HG02642 (cell line): ENCODE results near the gene COL1A2.

Experiments used
- ATAC-seq: cut with Tn5 transposase; IDR thresholded peaks from one replicate; pipeline ENCODE4 v1.9.1; 2021; ENCODE audit warnings: mild to moderate bottlenecking; ENCODE audit not compliant: unreplicated experiment, poor library complexity

The COL1A2 gene

DNA sequence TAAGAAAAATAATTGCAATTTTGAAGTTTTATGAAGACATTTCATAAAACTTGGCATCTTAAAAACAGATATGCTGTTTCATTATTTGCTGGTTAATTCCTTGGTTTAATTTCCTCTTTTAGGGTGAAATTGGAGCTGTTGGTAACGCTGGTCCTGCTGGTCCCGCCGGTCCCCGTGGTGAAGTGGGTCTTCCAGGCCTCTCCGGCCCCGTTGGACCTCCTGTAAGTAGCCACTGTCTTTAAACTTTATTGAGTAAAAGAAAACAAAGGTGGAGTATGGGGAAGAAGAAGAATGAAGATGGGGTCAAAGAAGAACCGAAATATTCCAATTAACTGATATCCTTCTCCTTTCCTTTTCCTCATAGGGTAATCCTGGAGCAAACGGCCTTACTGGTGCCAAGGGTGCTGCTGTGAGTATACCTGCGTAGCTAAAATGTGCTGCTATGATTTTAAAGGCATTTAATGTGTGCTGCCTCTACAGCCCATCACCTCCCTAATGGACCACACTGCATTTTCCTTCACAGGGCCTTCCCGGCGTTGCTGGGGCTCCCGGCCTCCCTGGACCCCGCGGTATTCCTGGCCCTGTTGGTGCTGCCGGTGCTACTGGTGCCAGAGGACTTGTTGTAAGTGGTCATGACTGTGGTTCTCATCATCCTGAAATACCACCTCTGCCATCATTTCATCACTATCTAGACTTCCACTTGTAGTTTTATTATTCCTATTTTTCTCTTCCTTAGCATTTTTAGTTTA lies 14.7 kb downstream of the COL1A2 start:
- no peak for ATAC-seq

GRCh38 chr7:94410413-94411187 lies 15.9 kb downstream of the COL1A2 start:
- no peak for ATAC-seq

GRCh38 chr7:94411188-94411466 lies 16.4 kb downstream of the COL1A2 start:
- ATAC-seq = no peak

DNA sequence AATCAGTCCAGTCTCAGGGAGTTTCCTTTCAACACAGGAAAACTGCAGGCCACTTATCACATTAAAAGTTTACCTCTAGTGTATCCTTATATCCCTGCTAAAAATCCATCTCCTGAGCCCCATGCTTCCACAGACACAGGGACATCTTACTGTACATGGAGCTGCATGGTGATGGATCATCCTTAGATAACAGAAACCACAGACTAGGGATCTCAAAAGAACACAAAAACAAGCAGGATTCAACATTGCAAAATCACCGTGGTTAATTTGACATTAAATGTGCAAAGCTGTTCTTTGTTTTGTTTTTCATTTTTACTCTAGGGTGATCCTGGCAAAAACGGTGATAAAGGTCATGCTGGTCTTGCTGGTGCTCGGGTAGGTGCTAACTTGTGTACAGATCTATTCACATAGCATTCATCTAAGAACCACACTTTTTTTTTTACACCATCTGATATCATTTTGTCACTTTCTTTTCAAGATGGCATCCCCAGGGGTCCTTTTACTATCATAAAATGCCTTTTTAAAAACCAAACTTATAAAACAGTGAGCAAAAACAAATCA lies 18.1 kb downstream of the COL1A2 start:
- ATAC-seq = no peak

- ATAC-seq = no peak
Measured at GRCh38 chr7:94414481-94414880, 19.8 kb downstream of the COL1A2 start.

- no peak for ATAC-seq
Measured at GRCh38 chr7:94414980-94415379, 20.3 kb downstream of the COL1A2 start.

DNA sequence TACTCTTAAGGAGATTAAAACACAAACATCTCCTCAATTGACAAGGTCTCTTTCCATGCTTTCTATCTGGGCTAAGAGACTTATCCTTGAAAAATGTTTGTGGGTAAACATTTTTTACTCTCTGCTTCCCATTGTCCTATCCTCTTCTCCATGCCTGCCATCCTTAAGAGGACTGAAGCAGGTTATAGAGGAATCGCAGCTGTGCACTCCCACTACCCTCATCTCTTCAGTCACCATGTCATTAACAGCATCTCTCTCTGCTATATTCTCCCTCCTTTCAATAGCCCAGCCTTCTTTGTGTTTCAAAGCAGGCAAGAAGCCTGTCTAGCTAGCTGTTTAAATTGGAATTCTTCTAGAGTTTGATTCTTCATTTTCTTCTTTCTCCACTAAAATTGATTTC lies 22.6 kb downstream of the COL1A2 start:
- ATAC-seq = no peak

GRCh38 chr7:94417901-94418300 lies 23.2 kb downstream of the COL1A2 start:
- no peak for ATAC-seq

- ATAC-seq = no peak
Measured at GRCh38 chr7:94418851-94419250, 24.2 kb downstream of the COL1A2 start.

GRCh38 chr7:94420328-94420727 lies 25.6 kb downstream of the COL1A2 start:
- ATAC-seq = no peak

GRCh38 chr7:94421681-94422080 lies 27.0 kb downstream of the COL1A2 start:
- ATAC-seq = no peak

DNA sequence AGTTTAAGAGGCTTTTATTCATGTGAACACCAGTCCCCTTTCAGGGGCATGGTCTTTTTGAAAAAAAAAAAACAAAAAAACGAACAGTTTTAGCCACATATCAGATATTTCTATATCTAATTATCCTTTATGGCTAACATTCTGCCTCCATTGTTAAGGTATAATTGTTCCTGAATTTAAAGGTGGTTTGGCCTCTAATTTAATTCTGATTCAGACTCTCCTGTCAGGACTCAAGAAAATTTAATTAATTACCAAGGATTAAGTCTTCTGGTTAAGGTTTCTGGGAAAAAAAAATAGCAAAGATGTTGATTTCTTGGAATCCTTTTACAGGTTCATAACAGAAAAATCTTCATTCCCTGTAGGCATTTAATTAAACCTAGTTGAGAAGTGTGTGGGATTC lies 27.4 kb downstream of the COL1A2 start:
- no peak for ATAC-seq

GRCh38 chr7:94422827-94423460 lies 28.2 kb downstream of the COL1A2 start:
- ATAC-seq = no peak

- ATAC-seq = no peak
Measured at GRCh38 chr7:94423863-94424735, 29.4 kb downstream of the COL1A2 start.

- no peak for ATAC-seq
Measured at GRCh38 chr7:94425546-94425945, 30.9 kb downstream of the COL1A2 start.

- ATAC-seq = no peak
Measured at GRCh38 chr7:94426980-94427875, 32.5 kb downstream of the COL1A2 start.

- ATAC-seq = no peak
Measured at GRCh38 chr7:94429153-94429552, 34.5 kb downstream of the COL1A2 start.

DNA sequence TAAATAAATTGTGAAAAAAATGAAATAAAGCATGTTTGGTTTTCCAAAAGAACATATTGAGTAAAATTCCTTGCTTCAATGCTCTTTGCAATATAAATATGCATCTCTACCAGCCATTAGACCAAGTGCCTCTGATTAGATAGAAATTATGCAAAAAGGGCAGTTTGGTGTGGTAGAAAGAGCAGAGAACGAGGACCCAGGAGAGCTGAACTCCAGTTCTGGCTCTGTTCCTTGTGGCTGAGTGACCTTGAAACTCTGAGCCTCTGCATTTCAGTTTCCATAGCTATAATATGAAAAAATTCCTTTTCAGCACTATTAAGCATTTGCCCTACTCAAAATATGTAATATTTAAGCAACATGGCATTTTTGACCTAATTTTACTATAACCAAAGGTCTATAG lies 36.5 kb downstream of the COL1A2 start:
- no peak for ATAC-seq

- no peak for ATAC-seq
Measured at GRCh38 chr7:94431619-94432280, 37.1 kb downstream of the COL1A2 start.
